ENCODE measurements around the gene TMEM163.

The TMEM163 gene

DNA sequence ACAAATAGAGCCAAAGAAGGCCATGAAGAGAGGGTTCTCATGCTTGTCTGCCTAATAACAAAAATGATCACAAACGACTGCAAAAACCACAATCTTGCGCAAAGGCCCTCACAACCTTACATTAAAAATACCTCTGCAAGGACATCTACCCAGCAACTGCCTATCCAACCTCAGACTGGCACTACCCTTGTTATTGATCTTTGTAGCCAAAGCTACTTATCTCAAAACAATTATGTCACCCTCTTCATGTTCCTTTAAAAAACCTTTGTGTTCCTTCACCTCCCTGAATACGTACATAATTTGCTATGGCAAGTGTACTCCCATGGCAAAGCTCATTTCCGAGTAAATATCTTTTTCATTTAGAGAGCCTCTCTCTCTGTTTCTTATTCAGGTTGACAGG is 44.1 kb downstream of the TMEM163 start:
- no peaks in the 10 kb centered on the region for H3K27me3 ChIP-seq (replicated peaks)
- in situ Hi-C loops (cut with HindIII; ENCODE audit: low pct_ligation_motif_present, low sequenced_read_pairs), result no loop called here
- H3K27ac ChIP-seq, result no peak overlapping the region
- no peaks in the 10 kb centered on the region for H3K36me3 ChIP-seq (replicated peaks)
- DNase-seq, result no peak
- H3K4me3 ChIP-seq (ENCODE audit: low read depth, low read length), result no peak overlapping the region
- TF ChIP-seq, protein P1, sequence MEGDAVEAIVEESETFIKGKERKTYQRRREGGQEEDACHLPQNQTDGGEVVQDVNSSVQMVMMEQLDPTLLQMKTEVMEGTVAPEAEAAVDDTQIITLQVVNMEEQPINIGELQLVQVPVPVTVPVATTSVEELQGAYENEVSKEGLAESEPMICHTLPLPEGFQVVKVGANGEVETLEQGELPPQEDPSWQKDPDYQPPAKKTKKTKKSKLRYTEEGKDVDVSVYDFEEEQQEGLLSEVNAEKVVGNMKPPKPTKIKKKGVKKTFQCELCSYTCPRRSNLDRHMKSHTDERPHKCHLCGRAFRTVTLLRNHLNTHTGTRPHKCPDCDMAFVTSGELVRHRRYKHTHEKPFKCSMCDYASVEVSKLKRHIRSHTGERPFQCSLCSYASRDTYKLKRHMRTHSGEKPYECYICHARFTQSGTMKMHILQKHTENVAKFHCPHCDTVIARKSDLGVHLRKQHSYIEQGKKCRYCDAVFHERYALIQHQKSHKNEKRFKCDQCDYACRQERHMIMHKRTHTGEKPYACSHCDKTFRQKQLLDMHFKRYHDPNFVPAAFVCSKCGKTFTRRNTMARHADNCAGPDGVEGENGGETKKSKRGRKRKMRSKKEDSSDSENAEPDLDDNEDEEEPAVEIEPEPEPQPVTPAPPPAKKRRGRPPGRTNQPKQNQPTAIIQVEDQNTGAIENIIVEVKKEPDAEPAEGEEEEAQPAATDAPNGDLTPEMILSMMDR (IDR thresholded peaks at IDR 0.05; ENCODE audit: low read depth, low read length, missing control alignments), result no peak

DNA sequence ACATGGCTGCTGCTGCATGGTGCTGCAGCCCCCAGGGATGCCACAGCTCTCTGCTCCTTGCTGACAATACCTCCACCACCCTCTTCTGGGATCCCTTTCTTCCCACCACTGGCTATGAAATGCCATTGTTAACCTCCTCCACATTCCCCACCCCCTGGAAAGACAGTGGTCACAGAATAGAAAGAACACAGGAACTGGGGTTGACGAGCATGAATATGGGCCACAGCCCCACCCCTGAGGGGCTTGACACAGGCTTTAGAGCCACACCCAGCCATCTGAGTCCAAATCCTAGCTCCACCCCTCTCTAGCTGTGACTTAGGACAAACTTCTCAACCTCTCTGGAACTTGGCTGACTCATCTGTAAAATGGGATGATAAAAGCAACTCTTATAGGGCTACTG is 47.3 kb downstream of the TMEM163 start:
- Histone ChIP-seq H3K36me3 (replicated peaks) (no peaks in the 10 kb centered on the region), H3K27me3 (replicated peaks) (no peaks in the 10 kb centered on the region), H3K4me3 (ENCODE audit: low read depth, low read length) (no peak overlapping the region), H3K27ac (no peak overlapping the region)
- in situ Hi-C loops (cut with HindIII; ENCODE audit: low pct_ligation_motif_present, low sequenced_read_pairs), result no loop called here
- DNase-seq, result no peak
- TF ChIP-seq, protein P1 (IDR thresholded peaks at IDR 0.05; ENCODE audit: low read depth, low read length, missing control alignments), result no peak

DNA sequence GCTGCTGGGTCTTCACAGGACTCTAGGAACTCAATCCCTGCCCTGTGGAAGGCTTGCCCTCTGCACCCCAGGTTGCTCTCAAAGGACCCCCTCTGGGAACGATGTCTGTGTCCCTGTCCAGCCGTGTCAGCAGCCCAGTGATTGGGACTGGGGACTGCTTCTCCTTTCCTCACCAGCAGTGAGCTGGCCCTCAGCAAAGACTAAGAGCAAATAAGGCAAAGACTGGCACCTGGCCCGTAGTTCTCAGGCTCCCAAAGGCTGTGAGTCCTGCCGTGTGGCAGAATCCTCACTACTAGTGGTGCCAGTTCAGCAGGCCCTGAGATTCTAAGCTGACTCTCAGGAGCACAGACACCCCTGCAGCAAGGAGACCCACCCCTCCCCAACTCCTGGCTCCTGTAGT is 47.8 kb downstream of the TMEM163 start:
- Histone ChIP-seq H3K27me3 (replicated peaks) (no peaks in the 10 kb centered on the region), H3K27ac (no peak overlapping the region), H3K4me3 (ENCODE audit: low read depth, low read length) (no peak overlapping the region), H3K36me3 (replicated peaks) (no peaks in the 10 kb centered on the region)
- TF ChIP-seq, protein P1 (IDR thresholded peaks at IDR 0.05; ENCODE audit: low read depth, low read length, missing control alignments), result no peak
- DNase-seq, result no peak
- in situ Hi-C loops (cut with HindIII; ENCODE audit: low pct_ligation_motif_present, low sequenced_read_pairs), result no loop called here

DNA sequence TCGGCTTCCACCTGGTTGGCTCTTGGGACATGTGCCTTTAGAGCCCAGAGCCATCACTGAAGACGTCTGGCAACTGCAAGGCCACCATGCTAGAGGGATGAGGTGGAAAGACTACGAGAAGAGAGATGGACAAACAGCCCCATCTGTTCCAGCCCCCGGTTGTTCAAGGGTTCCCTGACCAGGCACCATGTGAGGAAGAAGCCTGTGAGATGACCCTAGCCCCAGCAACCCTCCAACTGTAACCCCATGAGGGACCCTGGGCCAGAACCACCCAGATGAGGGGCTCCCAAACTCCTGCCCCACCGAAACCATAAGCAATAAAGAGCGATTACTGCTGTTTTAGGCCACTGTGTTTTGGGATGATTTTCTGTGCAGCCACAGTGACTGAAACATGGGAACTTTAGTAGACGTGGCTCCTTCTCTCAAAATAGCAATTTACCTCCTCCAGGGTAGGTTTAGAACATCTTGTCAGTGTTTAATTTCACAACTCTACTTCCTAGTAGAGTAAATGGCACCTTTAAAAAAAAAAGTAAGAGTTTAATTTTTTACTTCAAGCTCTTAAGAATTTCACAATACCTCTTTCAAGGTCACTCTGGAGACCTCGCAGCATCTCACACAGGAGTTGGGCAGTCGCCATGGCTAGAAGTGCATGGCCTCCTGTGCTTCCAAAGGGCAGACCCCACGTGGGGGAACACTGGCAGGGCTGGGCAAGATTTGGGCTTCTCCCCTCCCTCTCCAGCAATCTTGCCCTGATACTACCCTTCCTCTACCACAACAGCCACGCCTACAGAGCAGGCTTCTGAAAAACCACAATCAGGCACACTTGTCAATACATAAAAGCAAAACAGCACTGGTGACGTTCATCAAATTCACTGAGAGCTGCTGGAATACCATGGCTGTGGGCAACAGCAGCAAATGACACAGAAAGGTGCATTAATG is 48.8 kb downstream of the TMEM163 start:
- no peak for DNase-seq
- Histone ChIP-seq H3K4me3 (ENCODE audit: low read depth, low read length) (no peak overlapping the region), H3K36me3 (replicated peaks) (no peaks in the 10 kb centered on the region), H3K27ac (no peak overlapping the region), H3K27me3 (replicated peaks) (no peaks in the 10 kb centered on the region)
- in situ Hi-C loops (cut with HindIII; ENCODE audit: low pct_ligation_motif_present, low sequenced_read_pairs), result no loop called here
- TF ChIP-seq, protein P1 (IDR thresholded peaks at IDR 0.05; ENCODE audit: low read depth, low read length, missing control alignments), result no peak

DNA sequence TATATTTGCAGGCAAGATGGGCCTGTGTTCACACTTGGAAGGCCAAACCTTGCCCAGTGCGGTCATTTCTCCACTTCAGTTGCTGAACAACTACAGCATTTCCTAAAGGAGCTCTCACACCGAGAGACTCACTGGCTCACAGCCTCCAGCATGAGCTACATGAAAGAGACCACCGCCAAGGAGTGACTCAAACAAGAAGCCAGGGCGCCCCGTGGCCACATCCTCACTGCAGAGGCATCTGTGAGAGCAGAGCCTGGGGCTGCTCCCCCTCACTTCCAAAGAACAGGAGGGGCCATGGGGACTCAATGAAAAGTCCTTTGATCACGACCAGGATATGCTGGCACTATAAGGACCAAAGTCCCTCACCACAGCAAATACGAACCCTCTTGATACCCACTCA is 50.0 kb downstream of the TMEM163 start:
- no peak for DNase-seq
- H3K27me3 ChIP-seq (replicated peaks), result no peaks in the 10 kb centered on the region
- H3K36me3 ChIP-seq (replicated peaks), result no peaks in the 10 kb centered on the region
- in situ Hi-C loops (cut with HindIII; ENCODE audit: low pct_ligation_motif_present, low sequenced_read_pairs), result no loop called here
- H3K27ac ChIP-seq, result no peak overlapping the region
- H3K4me3 ChIP-seq (ENCODE audit: low read depth, low read length), result no peak overlapping the region
- TF ChIP-seq, protein P1 (IDR thresholded peaks at IDR 0.05; ENCODE audit: low read depth, low read length, missing control alignments), result no peak

All from brain microvascular endothelial cell (primary cell).